Neural cell (in vitro differentiated cells): ENCODE results near the gene PRSS53.

Experiments used
- CTCF ChIP-seq: fragments of 450-650 bp; IDR thresholded peaks from 2 replicates; pipeline ENCODE4 v1.5.1; 2014; ENCODE audit warnings: antibody characterized with exemption, mild to moderate bottlenecking, moderate library complexity; ENCODE audit not compliant: poor library complexity, severe bottlenecking
- RAD21 ChIP-seq: fragments of 450-650 bp; conservative IDR thresholded peaks from 2 replicates; pipeline ENCODE4 v1.6.1; 2014; ENCODE audit warnings: antibody characterized with exemption, mild to moderate bottlenecking, moderate library complexity
- SMC3 ChIP-seq: fragments of 450-650 bp; conservative IDR thresholded peaks from 2 replicates; pipeline ENCODE4 v1.6.1; 2014; ENCODE audit warnings: antibody characterized with exemption, mild to moderate bottlenecking, moderate library complexity; ENCODE audit not compliant: poor library complexity

DNA sequence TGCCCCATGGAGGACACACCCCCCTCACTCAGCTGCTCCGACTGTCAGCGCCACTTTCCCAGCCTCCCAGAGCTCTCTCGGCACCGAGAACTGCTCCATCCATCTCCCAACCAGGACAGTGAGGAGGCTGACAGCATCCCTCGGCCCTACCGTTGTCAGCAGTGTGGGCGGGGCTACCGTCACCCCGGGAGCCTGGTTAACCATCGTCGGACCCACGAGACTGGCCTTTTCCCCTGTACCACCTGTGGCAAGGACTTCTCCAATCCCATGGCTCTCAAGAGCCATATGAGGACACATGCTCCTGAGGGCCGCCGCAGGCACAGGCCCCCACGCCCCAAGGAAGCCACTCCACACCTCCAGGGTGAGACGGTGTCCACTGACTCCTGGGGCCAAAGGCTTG, 12.4 kb downstream of the PRSS53 start:
- TF ChIP-seq SMC3, result no peak
- TF ChIP-seq RAD21, result no peak
- TF ChIP-seq CTCF, result no peak
